Measurements from ENCODE around the gene CSF2.

CSF2 gene

DNA sequence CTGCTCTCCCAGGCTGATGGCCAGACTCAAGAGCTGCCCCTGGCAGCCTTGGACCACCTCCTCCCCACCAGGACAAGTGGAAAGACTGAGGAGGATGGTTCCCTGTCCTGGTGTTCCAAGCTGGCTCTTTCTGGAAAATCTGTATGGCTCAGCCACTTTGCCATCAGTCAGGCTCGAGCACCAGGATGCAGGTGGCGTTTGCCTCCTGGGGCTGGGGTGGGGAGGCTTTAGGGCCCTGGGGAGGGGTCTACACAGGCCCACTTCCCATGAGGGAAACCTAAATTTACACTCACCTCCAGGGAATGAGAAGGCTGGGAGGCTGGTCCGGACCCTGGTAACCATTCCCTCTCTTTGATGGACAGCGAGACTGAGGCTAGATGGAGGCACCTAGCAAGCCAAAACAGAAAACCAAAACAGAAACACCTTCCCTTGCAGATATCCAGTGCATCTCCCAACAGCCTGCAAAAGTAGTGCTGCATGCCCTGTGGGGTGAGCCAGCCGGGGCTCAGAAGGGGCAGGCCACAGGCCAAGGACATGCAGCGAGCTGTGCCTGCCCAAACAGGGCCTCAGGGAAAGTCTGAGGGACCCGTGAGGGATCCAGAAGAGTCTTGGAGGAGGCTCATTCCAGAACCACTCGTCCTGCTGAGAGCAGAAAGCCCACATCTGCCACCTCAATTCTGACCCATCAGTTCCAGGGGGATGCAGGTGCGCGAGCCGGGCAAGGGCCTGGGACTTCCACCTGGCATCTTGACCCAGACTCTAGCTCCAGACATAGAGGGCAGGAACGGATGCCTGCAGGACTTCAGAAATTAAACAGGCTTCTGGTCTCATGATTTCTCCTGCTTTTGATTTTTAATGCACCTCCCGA, 5.4 kb upstream of the CSF2 start:
- no peak for DNase-seq (ENCODE audit: low read depth in 2 of 2)

DNA sequence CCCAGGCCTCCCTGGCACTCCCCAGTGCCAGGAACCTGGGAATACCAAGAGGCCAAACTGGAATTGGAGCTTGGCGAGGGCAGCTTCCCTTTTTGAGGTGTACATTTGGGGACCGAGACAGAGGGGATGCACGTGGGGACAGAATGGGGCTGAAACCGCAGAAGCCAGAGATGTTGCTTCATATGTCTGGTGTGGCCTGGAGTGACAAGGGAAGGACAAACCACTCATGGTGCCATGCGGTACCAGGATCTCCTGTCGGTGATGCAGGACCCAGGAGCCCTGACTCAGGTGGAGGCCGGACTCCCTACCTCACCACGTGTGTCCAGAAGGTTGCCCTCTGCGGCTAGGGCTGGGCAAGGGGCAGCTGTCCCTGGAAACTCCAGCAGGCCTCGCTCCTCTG, 4.0 kb upstream of the CSF2 start:
- DNase-seq (ENCODE audit: low read depth in 2 of 2): no peak

- DNase-seq (ENCODE audit: low read depth in 2 of 2): no peak
Observed at GRCh38 chr5:132069994-132070393, 3.6 kb upstream of the CSF2 start.

- DNase-seq (ENCODE audit: low read depth in 2 of 2): no peak
Observed at GRCh38 chr5:132070460-132071337, 2.9 kb upstream of the CSF2 start.

GRCh38 chr5:132071338-132071707, 2.3 kb upstream of the CSF2 start:
- DNase-seq (ENCODE audit: low read depth in 2 of 2): no peak

- DNase-seq (ENCODE audit: low read depth in 2 of 2): no peak
Observed at GRCh38 chr5:132072070-132072469, 1.5 kb upstream of the CSF2 start.

- no peak for DNase-seq (ENCODE audit: low read depth in 2 of 2)
Observed at GRCh38 chr5:132072528-132072927, 1.1 kb upstream of the CSF2 start.

- DNase-seq (ENCODE audit: low read depth in 2 of 2): no peak
Observed at GRCh38 chr5:132074091-132074771, 642 bp downstream of the CSF2 start.

DNA sequence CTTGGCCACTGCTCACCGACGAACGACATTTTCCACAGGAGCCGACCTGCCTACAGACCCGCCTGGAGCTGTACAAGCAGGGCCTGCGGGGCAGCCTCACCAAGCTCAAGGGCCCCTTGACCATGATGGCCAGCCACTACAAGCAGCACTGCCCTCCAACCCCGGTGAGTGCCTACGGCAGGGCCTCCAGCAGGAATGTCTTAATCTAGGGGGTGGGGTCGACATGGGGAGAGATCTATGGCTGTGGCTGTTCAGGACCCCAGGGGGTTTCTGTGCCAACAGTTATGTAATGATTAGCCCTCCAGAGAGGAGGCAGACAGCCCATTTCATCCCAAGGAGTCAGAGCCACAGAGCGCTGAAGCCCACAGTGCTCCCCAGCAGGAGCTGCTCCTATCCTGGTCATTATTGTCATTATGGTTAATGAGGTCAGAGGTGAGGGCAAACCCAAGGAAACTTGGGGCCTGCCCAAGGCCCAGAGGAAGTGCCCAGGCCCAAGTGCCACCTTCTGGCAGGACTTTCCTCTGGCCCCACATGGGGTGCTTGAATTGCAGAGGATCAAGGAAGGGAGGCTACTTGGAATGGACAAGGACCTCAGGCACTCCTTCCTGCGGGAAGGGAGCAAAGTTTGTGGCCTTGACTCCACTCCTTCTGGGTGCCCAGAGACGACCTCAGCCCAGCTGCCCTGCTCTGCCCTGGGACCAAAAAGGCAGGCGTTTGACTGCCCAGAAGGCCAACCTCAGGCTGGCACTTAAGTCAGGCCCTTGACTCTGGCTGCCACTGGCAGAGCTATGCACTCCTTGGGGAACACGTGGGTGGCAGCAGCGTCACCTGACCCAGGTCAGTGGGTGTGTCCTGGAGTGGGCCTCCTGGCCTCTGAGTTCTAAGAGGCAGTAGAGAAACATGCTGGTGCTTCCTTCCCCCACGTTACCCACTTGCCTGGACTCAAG, 1.5 kb downstream of the CSF2 start:
- no peak for DNase-seq (ENCODE audit: low read depth in 2 of 2)

DNA sequence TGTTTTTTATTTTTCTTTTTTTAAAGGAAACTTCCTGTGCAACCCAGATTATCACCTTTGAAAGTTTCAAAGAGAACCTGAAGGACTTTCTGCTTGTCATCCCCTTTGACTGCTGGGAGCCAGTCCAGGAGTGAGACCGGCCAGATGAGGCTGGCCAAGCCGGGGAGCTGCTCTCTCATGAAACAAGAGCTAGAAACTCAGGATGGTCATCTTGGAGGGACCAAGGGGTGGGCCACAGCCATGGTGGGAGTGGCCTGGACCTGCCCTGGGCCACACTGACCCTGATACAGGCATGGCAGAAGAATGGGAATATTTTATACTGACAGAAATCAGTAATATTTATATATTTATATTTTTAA, 2.1 kb downstream of the CSF2 start:
- no peak for DNase-seq (ENCODE audit: low read depth in 2 of 2)

- no peak for DNase-seq (ENCODE audit: low read depth in 2 of 2)
Observed at GRCh38 chr5:132076202-132076830, 2.7 kb downstream of the CSF2 start.

DNA sequence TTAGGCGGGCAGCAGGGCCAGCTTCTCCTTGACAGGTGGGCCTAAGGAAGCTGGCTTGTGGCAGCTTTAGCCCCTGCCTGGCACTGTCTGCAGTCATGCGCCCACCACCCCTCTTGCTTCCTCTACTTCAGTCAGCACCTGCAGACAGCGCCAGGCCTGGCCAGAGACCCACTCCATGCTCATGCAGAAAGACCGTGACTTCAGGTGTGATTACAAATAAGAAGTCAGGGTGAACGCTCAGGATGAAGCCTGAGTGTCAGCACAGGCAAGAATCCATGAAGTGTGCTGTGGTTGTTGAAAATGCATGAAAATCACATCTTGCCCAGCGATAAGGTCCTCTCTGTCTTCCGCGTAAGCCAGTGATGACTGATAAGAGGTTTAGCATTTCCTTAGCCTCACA, 3.4 kb downstream of the CSF2 start:
- no peak for DNase-seq (ENCODE audit: low read depth in 2 of 2)

- no peak for DNase-seq (ENCODE audit: low read depth in 2 of 2)
Observed at GRCh38 chr5:132079081-132079480, 5.5 kb downstream of the CSF2 start.

- no peak for DNase-seq (ENCODE audit: low read depth in 2 of 2)
Observed at GRCh38 chr5:132079619-132080018, 6.0 kb downstream of the CSF2 start.

DNA sequence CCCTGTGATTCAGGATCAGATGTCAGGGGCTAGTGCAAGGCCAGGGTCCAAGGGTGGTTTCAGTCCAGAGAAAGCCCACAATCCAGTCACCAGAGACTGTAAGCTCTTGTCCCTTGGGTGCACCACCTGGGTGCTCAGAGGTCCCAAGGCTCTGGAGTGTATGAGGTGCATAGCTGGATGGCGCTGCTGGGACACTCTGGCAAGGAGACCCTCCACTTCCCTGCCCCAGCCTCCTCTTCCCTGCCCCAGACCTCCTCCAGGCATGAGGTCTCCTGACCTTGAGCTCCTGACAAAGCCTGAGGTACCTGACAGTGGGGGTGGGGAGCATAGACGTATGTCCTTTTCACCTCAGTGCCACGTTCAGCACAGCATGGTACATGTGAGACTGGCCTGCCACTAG, 7.0 kb downstream of the CSF2 start:
- no peak for DNase-seq (ENCODE audit: low read depth in 2 of 2)

DNA sequence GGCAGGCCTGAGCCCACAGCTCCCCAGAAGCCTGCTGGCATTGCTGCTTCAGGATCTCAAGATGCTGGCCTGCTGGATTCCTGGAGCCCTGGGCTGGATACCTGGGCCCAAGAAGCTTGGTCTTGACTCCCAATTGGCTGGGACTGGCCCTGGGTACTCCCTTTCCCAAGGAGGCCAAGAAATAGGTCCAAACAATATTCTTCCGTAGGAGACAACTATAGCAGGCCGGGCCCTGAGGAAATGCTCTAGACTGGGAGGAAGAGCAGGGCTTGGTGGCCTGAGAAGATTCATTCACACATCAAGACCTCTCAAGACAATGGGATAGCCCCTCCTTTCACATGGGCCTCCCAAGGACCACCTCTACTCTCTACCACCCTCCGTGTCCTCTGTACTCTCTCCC, 7.9 kb downstream of the CSF2 start:
- no peak for DNase-seq (ENCODE audit: low read depth in 2 of 2)

DNA sequence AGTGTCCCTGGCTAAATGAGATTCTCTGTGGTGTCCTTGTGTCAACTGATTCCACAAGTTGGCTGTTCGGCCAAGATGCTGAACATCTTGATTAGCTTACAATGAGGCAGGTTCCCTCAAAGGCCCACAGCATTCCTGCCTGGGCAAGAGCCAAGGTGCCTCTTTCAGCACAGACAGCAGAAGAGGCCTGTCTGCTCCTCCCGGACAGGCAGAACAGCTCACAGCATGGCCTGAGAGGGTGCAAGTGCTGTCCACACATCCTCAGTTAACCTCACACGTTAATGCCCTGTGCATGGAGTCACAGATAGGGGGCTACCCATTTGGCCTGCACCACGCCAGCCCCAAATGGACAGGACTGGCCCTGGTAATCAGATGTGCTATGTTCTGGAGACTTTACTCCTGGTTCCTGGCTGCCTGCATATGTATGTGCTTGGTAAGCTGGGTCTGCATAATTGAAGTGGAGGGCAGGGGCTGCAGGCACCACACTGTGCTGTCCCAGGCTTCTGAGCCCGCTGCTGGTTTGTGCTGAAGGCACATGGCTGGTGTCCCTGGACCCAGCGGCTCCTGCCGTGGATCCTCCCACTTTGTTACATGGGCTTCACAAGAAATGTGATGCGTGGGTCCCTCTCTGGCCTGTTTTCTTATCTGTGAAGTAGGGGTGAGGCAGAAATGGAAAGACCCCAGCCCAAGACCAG, 8.9 kb downstream of the CSF2 start:
- no peak for DNase-seq (ENCODE audit: low read depth in 2 of 2)

GRCh38 chr5:132083071-132083678, 9.6 kb downstream of the CSF2 start:
- DNase-seq (ENCODE audit: low read depth in 2 of 2): no peak

DNA sequence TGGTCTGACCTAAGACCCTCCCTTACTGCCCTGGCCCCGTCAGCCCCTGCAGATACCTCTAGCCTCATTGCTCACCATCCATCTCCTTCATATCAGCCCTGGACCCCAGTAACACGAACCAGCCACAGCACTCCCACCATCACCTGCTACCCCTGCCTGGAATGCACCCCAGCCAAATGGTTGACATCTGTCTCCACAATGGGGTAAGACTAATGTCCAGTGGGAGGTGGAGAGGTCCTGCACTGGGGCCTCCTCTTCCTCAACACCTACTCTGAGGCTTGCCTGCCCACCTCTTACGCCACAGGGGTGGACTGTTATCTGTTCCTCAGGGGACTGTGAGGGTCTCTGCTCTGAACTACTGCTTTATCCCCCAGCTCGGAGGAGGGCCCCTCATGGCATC, 12.1 kb downstream of the CSF2 start:
- DNase-seq (ENCODE audit: low read depth in 2 of 2): no peak

GRCh38 chr5:132086277-132086794, 12.7 kb downstream of the CSF2 start:
- DNase-seq (ENCODE audit: low read depth in 2 of 2): no peak
